HG02885 (cell line): Measurements from ENCODE around the gene CELF6.

Source experiments
- ATAC-seq: cut with Tn5 transposase; IDR thresholded peaks from one replicate; pipeline ENCODE4 v1.9.1; 2021; ENCODE audit warnings: mild to moderate bottlenecking; ENCODE audit not compliant: unreplicated experiment, poor library complexity

CELF6 gene

DNA sequence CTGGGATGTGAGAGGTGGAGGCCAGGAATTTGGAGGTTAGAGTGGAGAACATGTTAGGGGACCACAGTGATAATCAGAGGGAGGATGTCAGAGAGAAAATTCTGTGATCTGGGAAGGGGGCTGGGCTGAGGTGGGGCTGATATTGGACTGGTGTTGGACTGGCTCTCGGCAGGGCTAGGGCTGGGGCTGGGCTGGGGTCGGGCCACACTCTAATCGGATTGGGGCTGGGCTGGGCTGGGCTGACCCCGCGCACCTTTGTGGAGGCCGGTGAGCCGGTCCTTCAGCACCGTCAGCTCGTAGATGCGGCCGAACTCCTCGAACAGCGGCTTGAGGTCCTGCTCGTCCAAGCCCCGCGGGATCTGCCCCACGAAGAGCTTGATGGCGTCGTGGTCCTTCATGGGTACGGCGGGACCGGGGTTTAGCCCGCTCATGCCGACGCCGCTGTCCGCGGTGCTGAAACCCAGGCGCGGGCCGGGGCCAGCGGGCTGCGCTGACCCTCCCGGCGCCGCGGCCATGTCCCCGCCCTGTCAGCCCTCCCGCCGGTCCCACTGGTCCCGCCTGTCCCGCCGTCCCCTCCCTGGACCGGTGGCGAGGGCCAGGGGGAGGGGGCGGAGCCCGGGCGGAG is 485 bp downstream of the CELF6 start:
- peak; percentile 26 for ATAC-seq

GRCh38 chr15:72318408-72318942 is 1.5 kb downstream of the CELF6 start:
- ATAC-seq, result no peak

DNA sequence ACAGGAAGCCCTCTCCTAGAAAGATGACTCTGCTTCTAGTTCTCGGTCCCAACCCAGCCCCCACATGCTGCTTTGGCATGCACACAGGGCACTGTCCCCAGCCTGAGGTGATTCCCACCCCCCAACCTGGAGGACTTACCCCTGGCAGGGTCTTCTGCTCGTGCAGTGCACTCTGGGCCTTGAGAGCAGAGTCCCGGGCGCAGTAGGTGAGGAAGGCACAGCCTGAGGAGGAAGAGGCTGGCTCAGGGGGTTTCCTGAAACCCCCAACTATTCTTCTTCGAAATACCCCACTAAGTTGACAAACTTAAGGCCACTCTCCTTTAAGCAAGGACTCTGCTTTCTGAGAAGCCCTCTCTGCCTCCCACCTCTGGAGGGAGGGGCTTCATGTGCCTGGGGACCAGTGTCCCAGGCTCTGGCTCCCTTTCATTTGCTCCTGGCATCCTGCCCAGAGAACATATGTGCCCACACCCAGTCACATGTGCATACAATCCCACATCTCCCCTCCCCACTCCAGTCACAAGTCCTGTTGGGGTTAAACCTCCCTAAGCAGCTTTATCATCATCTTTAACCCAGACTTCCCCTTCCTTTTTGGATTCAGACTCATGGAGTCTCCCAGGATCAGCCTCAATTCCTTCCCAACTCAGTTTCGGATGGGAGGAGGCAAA is 4.1 kb downstream of the CELF6 start:
- no peak for ATAC-seq

- ATAC-seq, result no peak
These were observed 6.1 kb downstream of the CELF6 start for GRCh38 chr15:72313881-72314280.

GRCh38 chr15:72313448-72313840 is 6.5 kb downstream of the CELF6 start:
- ATAC-seq, result no peak

- peak; percentile 61 for ATAC-seq
These were observed 7.1 kb downstream of the CELF6 start for GRCh38 chr15:72312605-72313447.

- ATAC-seq, result no peak
These were observed 12.9 kb downstream of the CELF6 start for GRCh38 chr15:72307026-72307425.

DNA sequence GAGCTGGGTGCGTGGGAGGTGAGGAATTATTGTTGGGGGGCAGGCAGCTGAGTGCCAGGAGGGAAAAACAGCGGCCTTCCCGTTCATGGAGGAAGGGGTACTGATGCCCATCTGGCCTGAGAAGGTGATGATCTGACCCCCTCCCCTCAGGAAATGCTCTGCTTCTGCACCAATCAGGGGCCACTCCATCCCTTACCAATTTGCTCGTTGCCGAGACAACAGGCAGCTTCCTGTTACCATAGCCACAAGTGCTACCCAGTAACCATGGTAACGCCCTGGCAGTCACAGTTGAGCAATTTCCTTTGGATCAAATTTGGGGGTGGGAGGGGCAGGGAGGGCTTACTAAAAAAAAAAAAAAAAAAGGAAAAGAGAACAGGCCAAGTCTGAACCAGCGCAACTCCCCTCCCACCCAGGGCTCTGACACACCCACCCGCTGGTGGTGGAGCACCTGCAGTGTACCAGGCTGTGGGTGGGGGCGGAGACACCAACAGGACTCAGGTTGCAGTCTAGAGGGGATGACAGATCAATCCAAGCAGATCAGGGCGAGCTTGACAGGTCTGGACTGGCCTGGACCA is 13.7 kb downstream of the CELF6 start:
- ATAC-seq, result no peak

- ATAC-seq, result no peak
These were observed 15.4 kb downstream of the CELF6 start for GRCh38 chr15:72304596-72304995.

DNA sequence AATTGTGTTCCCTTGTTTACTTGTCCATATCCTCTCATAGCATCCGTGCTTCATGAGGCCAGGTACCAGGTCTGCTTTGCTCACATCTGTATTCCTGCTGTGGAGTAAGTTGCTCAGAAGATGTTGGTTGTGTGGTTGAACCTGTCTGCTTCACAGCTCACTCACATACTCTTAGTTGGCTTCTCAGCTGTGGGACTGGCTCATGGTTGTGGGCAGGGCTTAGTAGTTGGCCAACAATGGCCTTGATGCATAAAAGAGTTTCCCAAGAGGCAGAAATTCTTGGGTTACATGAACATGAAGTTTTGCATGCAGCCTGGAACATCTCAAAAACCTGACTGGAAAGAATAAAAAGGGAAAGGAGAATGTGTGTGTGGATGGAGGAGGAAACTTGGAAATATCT is 17.0 kb downstream of the CELF6 start:
- no peak for ATAC-seq

- ATAC-seq, result no peak
These were observed 30.2 kb downstream of the CELF6 start for GRCh38 chr15:72289597-72290325.

DNA sequence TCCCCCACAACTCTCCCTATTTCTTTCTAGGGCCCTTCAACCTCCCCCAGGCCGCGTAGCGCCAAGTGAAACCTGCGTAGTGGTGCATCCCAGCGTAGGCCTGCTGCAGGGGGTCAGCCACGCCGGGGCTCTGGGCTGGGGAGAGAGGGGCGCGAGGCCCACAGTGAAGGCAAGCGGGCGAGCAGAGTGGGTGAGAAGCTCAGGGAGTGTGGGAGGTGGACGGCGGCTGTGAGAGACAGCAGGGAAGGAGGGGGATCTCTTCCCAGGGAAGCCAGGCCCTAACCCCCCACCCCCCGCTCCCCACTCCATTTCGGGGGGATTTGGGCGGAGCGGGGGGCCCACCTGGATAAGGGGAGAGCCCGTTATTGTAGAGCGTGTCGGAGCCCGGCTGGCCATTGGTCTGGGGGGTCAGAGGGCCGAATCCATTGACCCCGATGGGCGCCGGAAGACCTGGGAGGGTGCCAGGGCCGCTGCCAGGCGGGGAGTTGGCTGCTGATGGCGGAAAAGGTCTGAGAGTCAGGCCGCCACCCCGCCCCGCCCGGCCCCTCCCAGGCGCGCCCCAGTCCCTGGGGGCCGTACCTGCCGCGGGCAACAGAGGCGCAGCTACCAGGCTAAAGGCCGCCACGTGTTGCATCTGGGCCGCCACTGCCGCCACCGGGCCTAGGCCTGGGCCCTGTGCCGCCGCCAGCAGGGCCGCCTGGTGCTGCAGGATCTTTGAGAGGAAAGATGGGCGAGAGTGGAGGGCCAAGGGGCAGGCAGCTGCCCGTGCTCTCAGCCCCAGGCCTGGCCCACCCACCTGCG is 31.0 kb downstream of the CELF6 start:
- ATAC-seq, result no peak

GRCh38 chr15:72285927-72286516 is 33.9 kb downstream of the CELF6 start:
- ATAC-seq, result no peak

DNA sequence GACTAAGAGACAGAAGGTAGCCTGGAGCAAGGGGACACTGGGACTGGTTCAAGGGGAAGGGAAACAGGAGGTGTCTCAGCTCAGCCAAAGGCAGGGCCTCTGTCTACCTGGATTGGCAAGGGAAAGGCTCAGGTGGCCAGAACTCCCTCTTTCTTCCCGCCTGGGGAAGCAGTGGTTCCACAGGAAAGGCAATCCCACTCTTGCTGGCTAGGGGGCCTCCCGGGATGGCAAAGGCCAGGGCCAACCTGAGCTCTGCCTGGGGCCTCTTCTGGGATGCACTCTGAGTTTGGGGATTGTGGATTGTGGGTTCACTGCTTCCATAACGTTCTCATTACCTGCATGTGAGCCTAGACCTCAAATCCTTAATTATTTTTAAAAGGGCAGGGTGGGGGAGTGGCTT is 34.6 kb downstream of the CELF6 start:
- no peak for ATAC-seq

GRCh38 chr15:72284781-72285180 is 35.2 kb downstream of the CELF6 start:
- ATAC-seq, result no peak

- peak; percentile 70 for ATAC-seq
These were observed 38.2 kb downstream of the CELF6 start for GRCh38 chr15:72281713-72282112.

GRCh38 chr15:72280751-72281150 is 39.2 kb downstream of the CELF6 start:
- no peak for ATAC-seq

GRCh38 chr15:72278737-72279136 is 41.2 kb downstream of the CELF6 start:
- ATAC-seq, result no peak

GRCh38 chr15:72276326-72276700 is 43.6 kb downstream of the CELF6 start:
- no peak for ATAC-seq
